ENCODE measurements around the gene HLA-DMA. TPM values are rescaled to one million over a fixed set of nuclear protein-coding genes. Genes with fewer than 3 reads are reported as not detected.
A peak's percentile ranks its signal among the peaks of the same experiment; 100 is the strongest.

The HLA-DMA gene
- total and polyA plus RNA-seq, 9 of the 15 experiments (the other 6 are each of a cell fraction or from before 2014, with no cell fraction given) = 0.13 to 0.83 (median 0.51) TPM

DNA sequence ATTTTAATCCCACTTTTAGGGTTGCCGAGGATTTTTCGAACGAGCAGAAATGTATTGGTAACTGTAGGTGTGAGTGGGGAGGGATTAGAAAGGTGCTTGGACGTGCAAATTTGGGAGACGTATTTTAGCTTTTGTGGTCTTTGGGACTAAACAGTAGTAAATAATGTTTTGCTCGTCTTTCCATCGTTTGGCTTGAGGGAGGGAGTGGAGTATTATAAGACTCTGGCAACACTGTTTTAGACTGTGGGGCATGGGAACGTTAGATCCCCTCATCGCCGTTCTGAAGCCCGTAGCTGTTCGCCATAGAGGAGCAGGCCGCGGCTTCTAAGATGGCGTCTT, 18.3 kb upstream of the HLA-DMA start (continued):
- TF ChIP-seq ZNF165 (CRISPR knock-in tag; IDR thresholded peaks at IDR 0.05; ENCODE audit: borderline replicate concordance) (no peak), ZNF197 (CRISPR knock-in tag; IDR thresholded peaks at IDR 0.05; ENCODE audit: low read depth) (no peak), SMARCA5 (IDR thresholded peaks at IDR 0.05) (0 out of 2 replicates have a peak, but pooled peaks have one; percentile 53), MBD2 (IDR thresholded peaks at IDR 0.05; ENCODE audit: borderline replicate concordance, low read depth) (no peak), CBFB (CRISPR knock-in tag; IDR thresholded peaks at IDR 0.05) (no peak), ETV5 (CRISPR knock-in tag; IDR thresholded peaks at IDR 0.05; ENCODE audit: low read depth) (no peak; the same call in 1 of the 2 replicates), PURB (CRISPR knock-in tag; IDR thresholded peaks at IDR 0.05; ENCODE audit: low read depth) (no peak), SMAD1 (IDR thresholded peaks at IDR 0.05; ENCODE audit: low read depth, low read length, partially characterized antibody) (no peak), YBX1 (IDR thresholded peaks at IDR 0.05) (no peak), BRCA1 (IDR thresholded peaks at IDR 0.05) (no peak), BRCA1 (CRISPR knock-in tag; IDR thresholded peaks at IDR 0.05) (no peak), TBP (optimal IDR thresholded peaks at IDR 0.05; ENCODE audit: low read depth, low read length) (no peak), DDX20 (tag; IDR thresholded peaks at IDR 0.05; ENCODE audit: low read depth) (0 out of 2 replicates have a peak, but pooled peaks have one; percentile 18), MTA3 (IDR thresholded peaks at IDR 0.05; ENCODE audit: borderline replicate concordance) (no peak), ILF3 (IDR thresholded peaks at IDR 0.05; ENCODE audit: borderline replicate concordance) (no peak), HNRNPLL (IDR thresholded peaks at IDR 0.05; ENCODE audit: low read depth, low read length, poor library complexity, severe bottlenecking) (no peak), ZNF121 (CRISPR knock-in tag; conservative IDR thresholded peaks at IDR 0.05) (no peak), ZNF316 (IDR thresholded peaks at IDR 0.05) (no peak), TFAM (CRISPR knock-in tag; conservative IDR thresholded peaks at IDR 0.05) (no peak), FOXJ3 (CRISPR knock-in tag; IDR thresholded peaks at IDR 0.05) (no peak)
- TF ChIP-seq, protein P1, sequence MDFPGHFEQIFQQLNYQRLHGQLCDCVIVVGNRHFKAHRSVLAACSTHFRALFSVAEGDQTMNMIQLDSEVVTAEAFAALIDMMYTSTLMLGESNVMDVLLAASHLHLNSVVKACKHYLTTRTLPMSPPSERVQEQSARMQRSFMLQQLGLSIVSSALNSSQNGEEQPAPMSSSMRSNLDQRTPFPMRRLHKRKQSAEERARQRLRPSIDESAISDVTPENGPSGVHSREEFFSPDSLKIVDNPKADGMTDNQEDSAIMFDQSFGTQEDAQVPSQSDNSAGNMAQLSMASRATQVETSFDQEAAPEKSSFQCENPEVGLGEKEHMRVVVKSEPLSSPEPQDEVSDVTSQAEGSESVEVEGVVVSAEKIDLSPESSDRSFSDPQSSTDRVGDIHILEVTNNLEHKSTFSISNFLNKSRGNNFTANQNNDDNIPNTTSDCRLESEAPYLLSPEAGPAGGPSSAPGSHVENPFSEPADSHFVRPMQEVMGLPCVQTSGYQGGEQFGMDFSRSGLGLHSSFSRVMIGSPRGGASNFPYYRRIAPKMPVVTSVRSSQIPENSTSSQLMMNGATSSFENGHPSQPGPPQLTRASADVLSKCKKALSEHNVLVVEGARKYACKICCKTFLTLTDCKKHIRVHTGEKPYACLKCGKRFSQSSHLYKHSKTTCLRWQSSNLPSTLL (IDR thresholded peaks at IDR 0.05) = no peak
- TF ChIP-seq, protein P2, sequence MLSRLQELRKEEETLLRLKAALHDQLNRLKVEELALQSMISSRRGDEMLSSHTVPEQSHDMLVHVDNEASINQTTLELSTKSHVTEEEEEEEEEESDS (CRISPR knock-in tag; IDR thresholded peaks at IDR 0.05) = no peak
- TF ChIP-seq, protein P3, sequence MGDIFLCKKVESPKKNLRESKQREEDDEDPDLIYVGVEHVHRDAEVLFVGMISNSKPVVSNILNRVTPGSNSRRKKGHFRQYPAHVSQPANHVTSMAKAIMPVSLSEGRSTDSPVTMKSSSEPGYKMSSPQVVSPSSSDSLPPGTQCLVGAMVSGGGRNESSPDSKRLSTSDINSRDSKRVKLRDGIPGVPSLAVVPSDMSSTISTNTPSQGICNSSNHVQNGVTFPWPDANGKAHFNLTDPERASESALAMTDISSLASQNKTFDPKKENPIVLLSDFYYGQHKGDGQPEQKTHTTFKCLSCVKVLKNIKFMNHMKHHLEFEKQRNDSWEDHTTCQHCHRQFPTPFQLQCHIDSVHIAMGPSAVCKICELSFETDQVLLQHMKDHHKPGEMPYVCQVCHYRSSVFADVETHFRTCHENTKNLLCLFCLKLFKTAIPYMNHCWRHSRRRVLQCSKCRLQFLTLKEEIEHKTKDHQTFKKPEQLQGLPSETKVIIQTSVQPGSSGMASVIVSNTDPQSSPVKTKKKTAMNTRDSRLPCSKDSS (IDR thresholded peaks at IDR 0.05; ENCODE audit: low read depth, partially characterized antibody) = no peak
- TF ChIP-seq, protein P4, sequence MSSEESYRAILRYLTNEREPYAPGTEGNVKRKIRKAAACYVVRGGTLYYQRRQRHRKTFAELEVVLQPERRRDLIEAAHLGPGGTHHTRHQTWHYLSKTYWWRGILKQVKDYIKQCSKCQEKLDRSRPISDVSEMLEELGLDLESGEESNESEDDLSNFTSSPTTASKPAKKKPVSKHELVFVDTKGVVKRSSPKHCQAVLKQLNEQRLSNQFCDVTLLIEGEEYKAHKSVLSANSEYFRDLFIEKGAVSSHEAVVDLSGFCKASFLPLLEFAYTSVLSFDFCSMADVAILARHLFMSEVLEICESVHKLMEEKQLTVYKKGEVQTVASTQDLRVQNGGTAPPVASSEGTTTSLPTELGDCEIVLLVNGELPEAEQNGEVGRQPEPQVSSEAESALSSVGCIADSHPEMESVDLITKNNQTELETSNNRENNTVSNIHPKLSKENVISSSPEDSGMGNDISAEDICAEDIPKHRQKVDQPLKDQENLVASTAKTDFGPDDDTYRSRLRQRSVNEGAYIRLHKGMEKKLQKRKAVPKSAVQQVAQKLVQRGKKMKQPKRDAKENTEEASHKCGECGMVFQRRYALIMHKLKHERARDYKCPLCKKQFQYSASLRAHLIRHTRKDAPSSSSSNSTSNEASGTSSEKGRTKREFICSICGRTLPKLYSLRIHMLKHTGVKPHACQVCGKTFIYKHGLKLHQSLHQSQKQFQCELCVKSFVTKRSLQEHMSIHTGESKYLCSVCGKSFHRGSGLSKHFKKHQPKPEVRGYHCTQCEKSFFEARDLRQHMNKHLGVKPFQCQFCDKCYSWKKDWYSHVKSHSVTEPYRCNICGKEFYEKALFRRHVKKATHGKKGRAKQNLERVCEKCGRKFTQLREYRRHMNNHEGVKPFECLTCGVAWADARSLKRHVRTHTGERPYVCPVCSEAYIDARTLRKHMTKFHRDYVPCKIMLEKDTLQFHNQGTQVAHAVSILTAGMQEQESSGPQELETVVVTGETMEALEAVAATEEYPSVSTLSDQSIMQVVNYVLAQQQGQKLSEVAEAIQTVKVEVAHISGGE (CRISPR knock-in tag; IDR thresholded peaks at IDR 0.05) = no peak

Measured in K562 (cell line).